GM12865 (cell line): Measurements from ENCODE around the gene CFAP69.
A peak's percentile ranks its signal among the peaks of the same experiment; 100 is the strongest.

ENCODE experiments used
- DNase-seq: peaks from one replicate; pipeline ENCODE4 v3.0.0; 2010; ENCODE audit warnings: low read depth
- H3K4me3 ChIP-seq: 2 replicates; pipeline ENCODE4 v1.5.1; 2011; ENCODE audit warnings: mild to moderate bottlenecking, low read depth, low read length, control low read depth
- TF ChIP-seq, protein P1 (sequence below): IDR thresholded peaks from 2 replicates; pipeline ENCODE4 v1.5.1; 2011; ENCODE audit warnings: low read length, control low read depth, low read depth, inconsistent platforms; ENCODE audit not compliant: insufficient read depth; ENCODE audit errors: missing control alignments

The CFAP69 gene

DNA sequence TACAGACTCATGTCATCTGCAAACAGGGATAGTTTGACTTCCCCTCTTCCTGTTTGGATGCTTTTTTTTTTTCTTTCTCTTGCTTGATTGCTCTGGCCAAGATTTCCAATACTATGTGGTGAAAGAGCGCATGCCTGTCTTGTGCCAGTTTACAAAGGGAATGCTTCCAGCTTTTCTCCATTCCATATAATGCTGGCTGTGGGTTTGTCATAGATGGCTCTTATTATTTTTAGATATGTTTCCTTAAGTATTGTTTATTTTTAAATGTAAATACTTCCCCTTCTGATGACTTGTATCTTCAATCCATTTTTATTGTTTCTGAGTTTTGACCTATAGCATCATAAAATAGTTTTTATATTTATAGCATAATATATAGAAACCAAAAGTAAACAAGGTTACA is 58.3 kb downstream of the CFAP69 start:
- H3K4me3 ChIP-seq, result no peak overlapping the region
- no peak for DNase-seq
- TF ChIP-seq, protein P1, sequence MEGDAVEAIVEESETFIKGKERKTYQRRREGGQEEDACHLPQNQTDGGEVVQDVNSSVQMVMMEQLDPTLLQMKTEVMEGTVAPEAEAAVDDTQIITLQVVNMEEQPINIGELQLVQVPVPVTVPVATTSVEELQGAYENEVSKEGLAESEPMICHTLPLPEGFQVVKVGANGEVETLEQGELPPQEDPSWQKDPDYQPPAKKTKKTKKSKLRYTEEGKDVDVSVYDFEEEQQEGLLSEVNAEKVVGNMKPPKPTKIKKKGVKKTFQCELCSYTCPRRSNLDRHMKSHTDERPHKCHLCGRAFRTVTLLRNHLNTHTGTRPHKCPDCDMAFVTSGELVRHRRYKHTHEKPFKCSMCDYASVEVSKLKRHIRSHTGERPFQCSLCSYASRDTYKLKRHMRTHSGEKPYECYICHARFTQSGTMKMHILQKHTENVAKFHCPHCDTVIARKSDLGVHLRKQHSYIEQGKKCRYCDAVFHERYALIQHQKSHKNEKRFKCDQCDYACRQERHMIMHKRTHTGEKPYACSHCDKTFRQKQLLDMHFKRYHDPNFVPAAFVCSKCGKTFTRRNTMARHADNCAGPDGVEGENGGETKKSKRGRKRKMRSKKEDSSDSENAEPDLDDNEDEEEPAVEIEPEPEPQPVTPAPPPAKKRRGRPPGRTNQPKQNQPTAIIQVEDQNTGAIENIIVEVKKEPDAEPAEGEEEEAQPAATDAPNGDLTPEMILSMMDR, result no peak

DNA sequence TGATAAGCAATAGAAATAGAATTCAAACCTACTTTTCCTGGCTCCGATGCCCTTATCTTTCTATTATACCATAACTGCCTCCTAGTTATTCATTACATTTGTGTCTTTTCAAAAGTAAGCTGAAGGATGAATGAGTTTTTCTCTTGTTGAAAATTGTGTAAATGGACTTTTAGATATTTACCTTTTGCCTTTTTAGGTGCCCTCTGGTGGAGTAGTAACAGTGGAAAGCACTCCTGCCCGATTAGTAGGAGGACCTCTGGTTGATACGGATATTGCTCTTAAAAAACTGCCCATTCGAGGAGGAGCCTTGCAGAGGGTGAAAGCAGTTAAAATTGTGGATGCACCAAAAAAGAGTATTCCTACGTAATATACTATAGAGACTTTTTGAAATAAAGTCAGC is 64.9 kb downstream of the CFAP69 start:
- TF ChIP-seq, protein P1, result no peak
- H3K4me3 ChIP-seq, result no peak overlapping the region
- no peak for DNase-seq

DNA sequence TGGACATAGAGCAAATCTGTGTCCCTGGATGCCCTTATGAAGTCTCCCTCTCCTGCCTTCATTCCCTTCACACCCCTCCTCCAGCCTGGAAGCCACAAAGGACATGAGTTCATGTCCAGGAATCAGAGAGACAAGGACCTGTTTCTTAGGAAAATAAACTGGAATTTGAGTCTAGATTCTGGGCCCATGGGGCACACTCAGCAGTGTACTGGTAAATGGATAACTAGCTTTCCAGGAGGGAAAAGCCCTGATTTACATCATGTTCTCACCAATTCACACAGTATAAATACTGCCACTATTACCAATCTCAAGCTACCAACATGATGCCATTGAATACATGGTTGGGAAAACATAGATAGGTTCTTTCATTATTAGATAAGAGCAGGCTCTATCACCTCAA is 66.2 kb downstream of the CFAP69 start:
- TF ChIP-seq, protein P1, result no peak
- no peak overlapping the region for H3K4me3 ChIP-seq
- DNase-seq, result no peak

GRCh38 chr7:90312745-90313144 is 67.8 kb downstream of the CFAP69 start:
- TF ChIP-seq, protein P1, result peak; percentile 15
- DNase-seq, result peak; percentile 18
- H3K4me3 ChIP-seq, result no peak overlapping the region

- TF ChIP-seq, protein P1, result no peak
- no peak overlapping the region for H3K4me3 ChIP-seq
- DNase-seq, result no peak
Measured at GRCh38 chr7:90313907-90314306, 68.9 kb downstream of the CFAP69 start.

- TF ChIP-seq, protein P1, result no peak
- DNase-seq, result no peak
- no peak overlapping the region for H3K4me3 ChIP-seq
Measured at GRCh38 chr7:90320014-90320413, 75.0 kb downstream of the CFAP69 start.

DNA sequence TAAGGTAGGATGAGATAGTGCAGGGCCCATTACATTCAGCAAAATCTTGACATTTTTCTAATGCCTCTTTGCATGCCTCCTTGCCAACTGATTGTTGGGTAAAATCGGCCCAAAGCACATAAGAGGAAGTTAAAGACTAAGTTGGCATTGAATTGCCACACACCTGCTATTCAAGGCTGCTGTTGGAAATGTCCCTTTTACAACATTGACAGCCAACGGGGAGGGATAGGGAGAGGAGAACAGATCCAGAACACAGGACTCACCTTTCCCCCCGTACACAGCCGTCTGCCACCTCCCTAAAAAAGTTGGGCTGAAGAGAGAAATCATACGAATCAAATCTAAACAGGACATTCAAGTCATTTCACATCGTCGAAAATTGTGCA is 75.4 kb downstream of the CFAP69 start:
- no peak overlapping the region for H3K4me3 ChIP-seq
- TF ChIP-seq, protein P1, result no peak
- no peak for DNase-seq
